ENCODE results near the gene C11orf86.

- TF ChIP-seq YY1 (IDR thresholded peaks at IDR 0.05; ENCODE audit: insufficient read depth, insufficient read length) = no peak
- no peak for TF ChIP-seq SUZ12 (IDR thresholded peaks at IDR 0.05; ENCODE audit: extremely low read depth, insufficient read depth, insufficient read length)
These were observed 4.4 kb downstream of the C11orf86 start for GRCh38 chr11:66979336-66979980.
